GM19193 (cell line): ENCODE results near the gene ZFPM1.

Experiments
- POLR2A ChIP-seq: IDR thresholded peaks from 4 replicates; pipeline ENCODE4 v1.6.1; 2011; ENCODE audit not compliant: insufficient read depth, insufficient read length; ENCODE audit errors: extremely low read depth

Gene ZFPM1

GRCh38 chr16:88511906-88512305 lies 58.8 kb downstream of the ZFPM1 start:
- TF ChIP-seq POLR2A = no peak

- no peak for TF ChIP-seq POLR2A
Observed at GRCh38 chr16:88512728-88513696, 59.9 kb downstream of the ZFPM1 start.

DNA sequence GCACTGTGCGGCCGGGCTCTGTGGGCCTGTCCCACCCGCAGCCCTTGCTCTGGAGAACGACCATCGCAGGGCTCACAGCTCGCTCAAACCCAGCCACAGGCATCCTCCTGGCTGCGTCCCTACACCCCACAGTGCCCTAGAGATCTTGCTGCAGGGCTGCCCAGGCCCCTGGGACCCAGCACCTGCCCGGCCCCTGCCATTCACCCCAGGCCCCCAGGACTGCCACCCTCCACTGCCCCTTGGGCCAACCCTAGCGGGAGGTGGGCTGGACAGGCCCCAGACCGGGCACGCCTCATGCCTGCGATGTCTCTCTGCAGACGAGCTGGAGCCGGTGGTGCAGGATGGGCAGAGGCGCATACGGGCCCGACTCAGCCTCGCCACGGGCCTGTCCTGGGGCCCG lies 61.0 kb downstream of the ZFPM1 start:
- no peak for TF ChIP-seq POLR2A

DNA sequence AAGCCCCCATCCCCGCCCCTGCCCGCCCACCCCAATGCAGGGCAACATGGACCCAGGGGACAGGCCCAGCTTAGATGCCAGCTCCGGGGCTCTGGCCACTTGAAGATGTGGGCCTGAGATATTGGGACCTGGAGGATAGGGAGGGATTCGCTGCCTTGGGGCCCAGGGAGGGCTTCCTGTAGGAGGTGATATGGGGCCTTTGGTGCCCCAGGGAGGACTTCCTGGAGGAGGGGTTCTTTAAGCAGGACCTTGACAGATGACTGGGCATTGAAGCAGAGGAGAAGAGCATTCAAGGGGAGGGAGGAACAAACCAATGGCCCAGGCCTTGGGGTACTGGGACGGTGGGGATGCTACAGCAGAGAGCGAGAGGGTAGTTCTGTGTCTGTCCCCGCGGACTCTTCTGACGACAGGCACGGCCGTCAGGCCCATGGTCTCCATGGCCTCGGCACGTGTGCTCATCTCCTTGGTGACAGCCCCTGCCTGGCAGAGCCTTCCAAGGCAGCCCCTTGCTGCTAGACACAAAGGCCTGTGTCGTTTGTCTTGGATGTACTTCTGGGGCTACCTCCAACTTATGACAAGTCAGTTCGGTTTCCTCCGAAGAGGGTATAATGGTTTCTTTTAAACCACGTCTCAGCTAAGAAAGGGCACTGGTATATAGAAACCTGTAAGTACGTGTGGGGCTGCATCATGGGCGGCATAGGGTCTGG lies 61.6 kb downstream of the ZFPM1 start:
- no peak for TF ChIP-seq POLR2A

- no peak for TF ChIP-seq POLR2A
Observed at GRCh38 chr16:88515371-88515770, 62.3 kb downstream of the ZFPM1 start.

DNA sequence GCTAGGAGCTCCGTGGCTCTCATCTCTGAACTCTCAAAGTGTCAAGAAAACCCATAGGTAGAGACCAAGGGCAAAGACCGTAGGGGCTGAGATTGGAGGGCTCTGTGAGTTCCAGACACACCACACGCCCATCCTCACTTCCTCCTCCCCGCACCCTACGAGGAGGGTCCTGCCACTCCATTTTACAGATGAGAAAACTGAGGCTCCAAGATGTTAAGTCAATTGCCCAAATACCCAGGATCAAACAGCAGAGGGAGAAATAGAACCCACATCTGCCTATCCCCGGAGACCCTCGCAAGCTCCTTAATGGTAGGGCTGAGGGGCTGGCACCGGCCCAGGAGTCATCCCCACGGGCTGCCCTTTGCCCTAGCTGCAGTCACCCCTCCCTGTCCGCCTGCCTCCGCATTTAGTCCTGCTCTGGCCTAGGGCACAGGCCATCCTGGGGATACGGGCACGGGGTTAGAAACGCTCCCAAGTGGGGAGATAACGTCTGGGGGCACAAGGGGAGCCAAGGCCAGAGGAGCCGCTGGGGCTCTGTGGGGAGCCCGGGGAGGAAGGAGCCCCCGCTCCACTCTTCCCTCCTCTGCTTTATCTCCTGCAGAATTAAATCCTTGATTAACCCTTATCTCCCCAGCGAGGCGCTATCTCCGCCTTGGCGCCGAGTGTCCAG lies 63.0 kb downstream of the ZFPM1 start:
- TF ChIP-seq POLR2A = no peak

GRCh38 chr16:88516601-88517061 lies 63.6 kb downstream of the ZFPM1 start:
- TF ChIP-seq POLR2A = no peak

- no peak for TF ChIP-seq POLR2A
Observed at GRCh38 chr16:88519240-88519639, 66.2 kb downstream of the ZFPM1 start.

- TF ChIP-seq POLR2A = no peak
Observed at GRCh38 chr16:88519938-88520653, 67.0 kb downstream of the ZFPM1 start.

DNA sequence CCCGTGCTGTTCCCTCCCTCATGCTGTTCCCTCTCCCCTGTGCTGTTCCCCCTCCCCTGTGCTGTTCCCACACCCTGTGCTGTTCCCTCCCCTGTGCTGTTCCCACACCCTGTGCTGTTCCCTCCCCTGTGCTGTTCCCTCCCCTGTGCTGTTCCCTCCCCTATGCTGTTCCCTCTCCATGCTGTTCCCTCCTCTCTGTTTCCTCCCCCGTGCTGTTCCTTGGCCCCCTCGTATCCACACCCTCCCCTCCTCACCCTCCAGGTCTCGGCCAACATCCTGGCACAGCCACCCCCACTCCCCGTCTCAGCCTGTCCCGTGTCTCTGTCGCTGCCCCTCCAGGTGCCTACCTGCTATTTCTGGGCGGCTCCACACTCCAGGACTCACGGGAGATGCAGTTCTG lies 68.6 kb downstream of the ZFPM1 start:
- no peak for TF ChIP-seq POLR2A

DNA sequence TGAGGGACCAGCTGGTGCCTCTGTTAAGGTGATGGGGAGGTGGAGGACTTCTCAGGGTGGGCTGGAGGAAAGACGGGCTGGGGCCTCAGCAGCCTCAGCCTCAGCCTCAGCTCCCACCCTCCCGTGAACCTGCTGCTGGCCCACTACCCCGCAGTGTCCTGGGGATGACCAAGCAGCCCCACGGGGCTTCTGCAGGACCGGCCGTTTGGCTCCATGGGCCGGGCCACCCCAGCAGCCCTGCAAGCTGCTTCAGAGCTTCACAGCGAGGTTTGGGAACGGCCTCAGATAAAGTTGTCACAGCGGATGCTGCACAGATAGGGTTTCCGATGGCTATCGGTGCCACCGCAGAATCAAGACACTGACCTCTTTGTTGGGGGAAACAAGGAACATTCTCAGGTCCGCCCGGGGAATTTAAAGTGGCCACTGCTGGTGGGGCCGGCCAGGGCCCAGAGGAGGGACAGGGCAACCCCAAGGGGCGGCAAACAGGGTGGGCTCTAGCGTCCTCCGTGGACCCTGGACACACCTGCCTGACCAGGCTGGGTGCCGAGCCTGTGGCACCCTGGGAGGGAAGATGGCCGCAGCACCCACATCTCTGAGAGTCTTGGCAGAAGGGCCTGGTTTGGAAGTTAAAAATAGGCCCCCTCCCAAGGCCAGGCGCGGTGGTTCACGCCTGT lies 69.3 kb downstream of the ZFPM1 start:
- no peak for TF ChIP-seq POLR2A

- TF ChIP-seq POLR2A = no peak
Observed at GRCh38 chr16:88523309-88524161, 70.5 kb downstream of the ZFPM1 start.
